ENCODE data around the gene KIDINS220.

- TF ChIP-seq EZH2 (IDR thresholded peaks at IDR 0.05; ENCODE audit: borderline replicate concordance, low read length): no peak
- no peak for TF ChIP-seq CTCF (conservative IDR thresholded peaks at IDR 0.05 in 1 of 2, IDR thresholded peaks at IDR 0.05 in 1 of 2; ENCODE audit: extremely low read depth in 1 of 2, insufficient read depth in 1 of 2, low read depth in 1 of 2, low read length in 2 of 2)
Observed at GRCh38 chr2:8796878-8797550, 40.4 kb downstream of the KIDINS220 start.
